Uterus (tissue), 2 donors: ENCODE data around the gene ZSCAN4.

ENCODE experiments used
- CTCF ChIP-seq, 4 experiments: fragments of 200-600 bp in 2 of 4; fragments of 450-650 bp in 2 of 4; sonication (generic) in 2 of 4; IDR thresholded peaks; one replicate each; pipeline ENCODE4 v1.5.1; 2016 to 2019; ENCODE audit warnings: antibody characterized with exemption in 4 of 4, mild to moderate bottlenecking in 2 of 4, moderate library complexity in 1 of 4
- POLR2A ChIP-seq, 2 donors: fragments of 450-650 bp; IDR thresholded peaks; one replicate each; pipeline ENCODE4 v1.6.1; 2016; ENCODE audit warnings: antibody characterized with exemption in 2 of 2, mild to moderate bottlenecking in 1 of 2, moderate library complexity in 1 of 2

- TF ChIP-seq CTCF (IDR thresholded peaks at IDR 0.05) (no peak), POLR2A (IDR thresholded peaks at IDR 0.05) (no peak)
These were observed 7.1 kb downstream of the ZSCAN4 start for GRCh38 chr19:57675881-57676280.
